Ascending aorta (tissue), 2 donors: ENCODE data around the gene TRABD2B. TPM values are rescaled to one million over a fixed set of nuclear protein-coding genes. Genes with fewer than 3 reads are reported as not detected.
A peak's percentile ranks its signal among the peaks of the same experiment; 100 is the strongest.

Experiments used
- DNase-seq, 2 donors: peaks; one replicate each; pipeline ENCODE4 v3.0.0-alpha.2; 2019; ENCODE audit warnings: low spot score in 2 of 2
- H3K27ac ChIP-seq, 2 donors: fragments of 200-600 bp; sonication (generic); one replicate each; pipeline ENCODE4 v1.5.1; 2016 to 2017; ENCODE audit warnings: mild to moderate bottlenecking in 1 of 2
- H3K27me3 ChIP-seq: fragments of 200-600 bp; sonication (generic); one replicate; pipeline ENCODE4 v1.5.1; 2017
- H3K36me3 ChIP-seq, 2 donors: fragments of 200-600 bp; sonication (generic); one replicate each; pipeline ENCODE4 v1.5.1; 2016
- H3K4me1 ChIP-seq, 2 donors: fragments of 200-600 bp; sonication (generic); one replicate each; pipeline ENCODE4 v1.5.1; 2016 to 2017; ENCODE audit warnings: mild to moderate bottlenecking in 1 of 2
- H3K4me3 ChIP-seq, 2 donors: fragments of 200-600 bp; sonication (generic); one replicate each; pipeline ENCODE4 v1.5.1; 2016 to 2017; ENCODE audit warnings: mild to moderate bottlenecking in 1 of 2
- H3K9me3 ChIP-seq, 2 donors: fragments of 200-600 bp; sonication (generic); one replicate each; pipeline ENCODE4 v1.5.1; 2016
- CTCF ChIP-seq, 3 experiments: fragments of 200-600 bp in 2 of 3; fragments of 450-650 bp in 1 of 3; sonication (generic) in 2 of 3; IDR thresholded peaks; one replicate each; pipeline ENCODE4 v1.5.1; 2016 to 2019; ENCODE audit warnings: antibody characterized with exemption in 3 of 3, mild to moderate bottlenecking in 1 of 3, moderate library complexity in 1 of 3
- intact Hi-C: fragments of 100-400 bp; cut with DNase I; formaldehyde crosslinking; loops from one replicate; pipeline ENCODE4 v1.15.1; 2023
- total RNA-seq: library from RNA; depleted of rRNA; stranded (reverse); fragments of >200 nt; gene quantifications from one replicate; pipeline ENCODE4 v1.1.0, GENCODE V29; 2016

The TRABD2B gene
- total RNA-seq, 1 donor from 2014 or later, result 7.9 TPM

- intact Hi-C loops, result loop anchor here (5.0 kb wide), 1 partner anchor 538 kb away; no protein-coding TSS in a partner anchor
Observed at GRCh38 chr1:47720111-47720510, 277.1 kb downstream of the TRABD2B start.

GRCh38 chr1:47717341-47717740 is 279.8 kb downstream of the TRABD2B start:
- Histone ChIP-seq H3K27me3 (no peaks in the 10 kb centered on the region), H3K9me3 (no peaks in the 10 kb centered on the region), H3K4me3 (no peak overlapping the region), H3K4me1 (no peaks in the 10 kb centered on the region), H3K27ac (no peak overlapping the region), H3K36me3 (no peaks in the 10 kb centered on the region)
- intact Hi-C loops, result no loop called here
- DNase-seq, result no peak
- no peak for TF ChIP-seq CTCF (IDR thresholded peaks at IDR 0.05)

More at GRCh38 chr1:47720111-47720510, 277.1 kb downstream of the TRABD2B start:
- TF ChIP-seq CTCF (IDR thresholded peaks at IDR 0.05), result no peak
- Histone ChIP-seq H3K27me3 (no peaks in the 10 kb centered on the region), H3K4me3 (no peak overlapping the region), H3K9me3 (no peaks in the 10 kb centered on the region), H3K27ac (no peak overlapping the region), H3K4me1 (peaks cover 4 to 6% of the 10 kb centered on the region in 2 donors), H3K36me3 (no peaks in the 10 kb centered on the region)
- no peak for DNase-seq

- H3K4me1 ChIP-seq, result peaks cover 9 to 12% of the 10 kb centered on the region in 2 donors
- peak in 1 of 2 donors; percentile 15 for DNase-seq
- no peak overlapping the region for H3K4me3 ChIP-seq
- intact Hi-C loops, result loop anchor here (5.0 kb wide), 1 partner anchor 192 kb away; no protein-coding TSS in a partner anchor
- H3K9me3 ChIP-seq, result no peaks in the 10 kb centered on the region
- H3K27me3 ChIP-seq, result no peaks in the 10 kb centered on the region
- H3K27ac ChIP-seq, result no peak overlapping the region
- no peaks in the 10 kb centered on the region for H3K36me3 ChIP-seq
- no peak for TF ChIP-seq CTCF (IDR thresholded peaks at IDR 0.05)
Observed at GRCh38 chr1:47713975-47714767, 283.0 kb downstream of the TRABD2B start.

GRCh38 chr1:47713333-47713953 is 283.7 kb downstream of the TRABD2B start:
- intact Hi-C loops, result loop anchor here (5.0 kb wide), 1 partner anchor 191 kb away; no protein-coding TSS in a partner anchor
- Histone ChIP-seq H3K4me3 (no peak overlapping the region), H3K9me3 (no peaks in the 10 kb centered on the region), H3K27ac (no peak overlapping the region), H3K36me3 (no peaks in the 10 kb centered on the region), H3K27me3 (no peaks in the 10 kb centered on the region), H3K4me1 (peaks cover 12 to 13% of the 10 kb centered on the region in 2 donors)
- TF ChIP-seq CTCF (IDR thresholded peaks at IDR 0.05), result no peak
- DNase-seq, result peak in 1 of 2 donors; percentile 7

GRCh38 chr1:47712596-47713299 is 284.4 kb downstream of the TRABD2B start:
- intact Hi-C loops, result loop anchor here (5.0 kb wide), 1 partner anchor 190 kb away; no protein-coding TSS in a partner anchor
- no peak for TF ChIP-seq CTCF (IDR thresholded peaks at IDR 0.05)
- Histone ChIP-seq H3K4me1 (peaks cover 12 to 13% of the 10 kb centered on the region in 2 donors), H3K9me3 (no peaks in the 10 kb centered on the region), H3K36me3 (no peaks in the 10 kb centered on the region), H3K27ac (no peak overlapping the region), H3K4me3 (no peak overlapping the region), H3K27me3 (no peaks in the 10 kb centered on the region)
- DNase-seq, result peak in 1 of 2 donors; percentile 51
